Dendritic cell treated with granulocyte-macrophage colony-stimulating factor and Interleukin-4, amounts not matched to agents 40 ng/mL and 50 ng/mL, for 4 days (primary cell): ENCODE results near the gene TMC5.
A peak's percentile ranks its signal among the peaks of the same experiment; 100 is the strongest.

ENCODE experiments used
- H3K27ac Mint-ChIP-seq: one replicate; pipeline ENCODE4 v1.8.0; 2022; ENCODE audit warnings: mild to moderate bottlenecking, mixed read lengths
- H3K27me3 Mint-ChIP-seq: one replicate; pipeline ENCODE4 v1.8.0; 2022; ENCODE audit warnings: mild to moderate bottlenecking, mixed read lengths
- H3K36me3 Mint-ChIP-seq: one replicate; pipeline ENCODE4 v1.8.0; 2022; ENCODE audit warnings: low read depth, mixed read lengths
- H3K4me1 Mint-ChIP-seq: one replicate; pipeline ENCODE4 v1.8.0; 2022; ENCODE audit warnings: low read depth, mixed read lengths
- H3K4me3 Mint-ChIP-seq: one replicate; pipeline ENCODE4 v1.8.0; 2022; ENCODE audit warnings: mild to moderate bottlenecking, moderate library complexity, mixed read lengths
- H3K9me3 Mint-ChIP-seq: one replicate; pipeline ENCODE4 v1.8.0; 2022; ENCODE audit warnings: mixed read lengths
- intact Hi-C: fragments of 100-400 bp; cut with micrococcal nuclease; formaldehyde crosslinking; loops from one replicate; pipeline ENCODE4 v1.15.0; 2022

Gene TMC5

DNA sequence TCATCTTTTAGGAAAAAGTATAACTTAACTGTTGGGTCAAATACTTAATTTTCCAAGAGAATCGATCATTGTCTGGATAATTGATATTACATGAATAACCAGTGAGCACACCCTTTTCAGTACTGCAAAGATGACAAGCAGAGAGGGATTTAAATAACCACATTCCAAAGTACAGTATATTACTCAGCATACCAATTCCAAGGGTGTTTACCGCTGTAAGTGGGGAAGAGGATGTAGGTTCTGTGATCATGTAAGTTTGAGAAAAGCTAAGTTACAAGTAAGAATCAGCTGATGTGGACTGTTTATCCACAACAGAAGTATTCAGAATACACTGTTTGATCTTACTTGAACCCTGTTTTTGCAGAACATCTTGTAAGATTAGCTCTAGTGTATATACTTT lies 98.1 kb downstream of the TMC5 start:
- Mint-ChIP-seq H3K27ac (peak overlapping the region; percentile 51), H3K4me3 (no peak overlapping the region), H3K27me3 (no peaks in the 10 kb centered on the region), H3K36me3 (peaks cover 54% of the 10 kb centered on the region), H3K9me3 (no peaks in the 10 kb centered on the region), H3K4me1 (peaks cover 59% of the 10 kb centered on the region)
- intact Hi-C loops, result no loop called here

- Mint-ChIP-seq H3K4me1 (peaks cover 65% of the 10 kb centered on the region), H3K36me3 (peaks cover 59% of the 10 kb centered on the region), H3K27me3 (no peaks in the 10 kb centered on the region), H3K27ac (peak overlapping the region; percentile 76), H3K9me3 (no peaks in the 10 kb centered on the region), H3K4me3 (no peak overlapping the region)
- intact Hi-C loops, result no loop called here
Measured at GRCh38 chr16:19517424-19518089, 99.9 kb downstream of the TMC5 start.

DNA sequence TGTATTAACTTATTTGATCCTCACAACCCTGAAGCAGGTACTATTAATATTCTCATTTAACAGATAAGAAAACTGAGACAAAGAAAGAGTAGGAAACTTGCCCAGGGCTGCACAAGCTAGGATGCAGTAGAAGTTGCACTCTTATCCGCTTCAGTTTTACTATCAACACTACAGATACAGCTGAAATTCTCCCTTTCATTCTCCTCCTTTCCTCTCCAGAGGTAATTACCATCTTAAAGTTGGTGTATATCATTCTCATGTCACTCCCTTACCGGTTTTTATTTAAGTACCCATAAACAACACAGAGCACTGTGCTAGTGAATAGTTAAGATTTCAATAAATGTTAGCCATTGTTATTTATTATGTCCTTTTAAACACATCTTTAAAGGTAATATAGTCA lies 100.7 kb downstream of the TMC5 start:
- Mint-ChIP-seq H3K4me3 (no peak overlapping the region), H3K27ac (no peak overlapping the region), H3K4me1 (peaks cover 58% of the 10 kb centered on the region)

GRCh38 chr16:19520861-19521331 lies 103.2 kb downstream of the TMC5 start:
- H3K4me3 Mint-ChIP-seq, result peak overlapping the region; percentile 90
- peaks cover 42% of the 10 kb centered on the region for H3K36me3 Mint-ChIP-seq
- no peaks in the 10 kb centered on the region for H3K27me3 Mint-ChIP-seq
- H3K27ac Mint-ChIP-seq, result peak overlapping the region; percentile 96
- H3K9me3 Mint-ChIP-seq, result no peaks in the 10 kb centered on the region
- intact Hi-C loops, result loop anchor here (10.0 kb wide), 1 partner anchor 456 kb away; the partner anchor contains the start of gene COQ7
- peaks cover 58% of the 10 kb centered on the region for H3K4me1 Mint-ChIP-seq

More for the DNA sequence above, 100.7 kb downstream of the TMC5 start:
- Mint-ChIP-seq H3K27me3 (no peaks in the 10 kb centered on the region), H3K9me3 (no peaks in the 10 kb centered on the region), H3K36me3 (peaks cover 50% of the 10 kb centered on the region)
- intact Hi-C loops, result no loop called here

- peaks cover 34% of the 10 kb centered on the region for H3K36me3 Mint-ChIP-seq
- H3K4me1 Mint-ChIP-seq, result peaks cover 55% of the 10 kb centered on the region
Measured at GRCh38 chr16:19521471-19522396, 104.1 kb downstream of the TMC5 start, which contains the start of gene GDE1. Gene GDE1 (minus strand): TSS chr16:19522098. CDS start chr16:19521964, 134 bp downstream.

DNA sequence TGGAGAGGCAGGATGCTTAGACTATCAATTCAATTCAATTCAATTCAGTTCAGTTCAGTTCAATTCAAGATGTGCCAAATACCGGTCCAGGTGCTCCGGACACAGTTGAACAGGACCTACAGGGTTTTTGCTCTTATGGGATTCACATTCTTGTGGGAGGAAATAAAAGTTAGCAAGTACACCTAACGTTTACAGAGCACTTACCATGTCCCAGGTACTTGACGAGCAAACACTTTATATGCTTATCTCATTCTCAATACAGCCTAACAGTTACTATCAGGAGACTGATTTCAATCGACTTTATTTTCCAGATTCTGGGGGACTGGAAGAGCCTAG lies 104.7 kb downstream of the TMC5 start:
- H3K4me1 Mint-ChIP-seq, result peaks cover 49% of the 10 kb centered on the region
- no peak overlapping the region for H3K4me3 Mint-ChIP-seq
- no peaks in the 10 kb centered on the region for H3K9me3 Mint-ChIP-seq
- intact Hi-C loops, result loop anchor here (10.0 kb wide), 1 partner anchor 458 kb away; the partner anchor contains the start of gene COQ7
- H3K27ac Mint-ChIP-seq, result peak overlapping the region; percentile 96
- H3K27me3 Mint-ChIP-seq, result no peaks in the 10 kb centered on the region
- peaks cover 28% of the 10 kb centered on the region for H3K36me3 Mint-ChIP-seq

More at GRCh38 chr16:19521471-19522396, 104.1 kb downstream of the TMC5 start, which contains the start of gene GDE1:
- Mint-ChIP-seq H3K9me3 (no peaks in the 10 kb centered on the region), H3K27me3 (no peaks in the 10 kb centered on the region), H3K4me3 (peak within 1 kb of the TSS; percentile 90), H3K27ac (peak within 1 kb of the TSS; percentile 96)
- intact Hi-C loops, result loop anchor here (10.0 kb wide), 1 partner anchor 457 kb away; the partner anchor contains the start of gene COQ7

- H3K4me1 Mint-ChIP-seq, result peaks cover 45% of the 10 kb centered on the region
- H3K36me3 Mint-ChIP-seq, result peaks cover 24% of the 10 kb centered on the region
- peak overlapping the region; percentile 96 for H3K27ac Mint-ChIP-seq
- H3K4me3 Mint-ChIP-seq, result no peak overlapping the region
- intact Hi-C loops, result loop anchor here (1.0 to 10.0 kb wide), 2 partner anchors 33 to 458 kb away; partner anchors contain the start of genes COQ7 and VPS35L
- no peaks in the 10 kb centered on the region for H3K27me3 Mint-ChIP-seq
- no peaks in the 10 kb centered on the region for H3K9me3 Mint-ChIP-seq
Measured at GRCh38 chr16:19522760-19523159, 105.1 kb downstream of the TMC5 start.

DNA sequence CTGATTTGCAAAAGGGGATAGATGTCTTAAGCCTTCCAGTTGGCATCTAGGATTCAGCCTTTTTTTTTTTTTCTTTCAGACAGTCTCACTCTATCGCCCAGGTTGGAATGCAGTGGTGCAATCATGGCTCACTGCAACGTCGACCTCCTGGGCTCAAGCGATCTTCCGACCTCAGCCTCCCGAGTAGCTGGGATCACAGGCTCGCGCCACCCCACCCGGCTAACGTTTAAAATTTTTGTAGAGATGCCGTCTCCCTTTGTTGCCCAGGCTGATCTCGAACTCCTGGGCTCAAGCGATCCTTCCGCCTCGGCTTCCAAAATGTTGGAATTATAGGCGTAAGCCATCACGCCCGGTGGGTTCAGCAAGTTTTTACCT lies 105.5 kb downstream of the TMC5 start:
- H3K4me1 Mint-ChIP-seq, result peaks cover 45% of the 10 kb centered on the region
- intact Hi-C loops, result loop anchor here (1.0 to 10.0 kb wide), 2 partner anchors 32 to 458 kb away; partner anchors contain the start of genes COQ7 and VPS35L
- no peak overlapping the region for H3K4me3 Mint-ChIP-seq

GRCh38 chr16:19523559-19524355 lies 106.1 kb downstream of the TMC5 start, which contains the start of gene CCP110:
Gene CCP110 (plus strand): TSS chr16:19523942. CDS start chr16:19527882, 3,940 bp downstream.
- H3K36me3 Mint-ChIP-seq, result peaks cover 27% of the 10 kb centered on the region
- H3K27ac Mint-ChIP-seq, result peak within 1 kb of the TSS; percentile 96
- H3K4me1 Mint-ChIP-seq, result peaks cover 40% of the 10 kb centered on the region
- intact Hi-C loops, result loop anchor here (1.0 to 10.0 kb wide), 2 partner anchors 32 to 459 kb away; partner anchors contain the start of genes COQ7 and VPS35L
- no peaks in the 10 kb centered on the region for H3K9me3 Mint-ChIP-seq
- H3K27me3 Mint-ChIP-seq, result no peaks in the 10 kb centered on the region
- peak within 1 kb of the TSS; percentile 89 for H3K4me3 Mint-ChIP-seq

More for the DNA sequence above, 105.5 kb downstream of the TMC5 start:
- H3K27ac Mint-ChIP-seq, result peak overlapping the region; percentile 82
- H3K36me3 Mint-ChIP-seq, result peaks cover 27% of the 10 kb centered on the region
- H3K9me3 Mint-ChIP-seq, result no peaks in the 10 kb centered on the region
- no peaks in the 10 kb centered on the region for H3K27me3 Mint-ChIP-seq

DNA sequence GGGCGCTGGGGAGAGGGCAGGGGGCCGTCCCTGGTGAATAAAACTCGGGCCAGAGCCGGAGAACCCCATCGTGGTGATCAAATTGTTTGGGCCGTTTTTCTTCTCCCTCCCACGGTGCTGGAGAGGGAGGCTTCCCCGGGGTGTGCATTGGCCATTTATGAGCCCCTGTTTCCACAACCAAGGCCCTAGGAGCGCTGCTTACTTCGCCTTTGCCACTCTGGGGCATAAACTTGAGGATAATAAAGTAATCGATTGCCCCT lies 106.6 kb downstream of the TMC5 start:
- peak overlapping the region; percentile 89 for H3K4me3 Mint-ChIP-seq

DNA sequence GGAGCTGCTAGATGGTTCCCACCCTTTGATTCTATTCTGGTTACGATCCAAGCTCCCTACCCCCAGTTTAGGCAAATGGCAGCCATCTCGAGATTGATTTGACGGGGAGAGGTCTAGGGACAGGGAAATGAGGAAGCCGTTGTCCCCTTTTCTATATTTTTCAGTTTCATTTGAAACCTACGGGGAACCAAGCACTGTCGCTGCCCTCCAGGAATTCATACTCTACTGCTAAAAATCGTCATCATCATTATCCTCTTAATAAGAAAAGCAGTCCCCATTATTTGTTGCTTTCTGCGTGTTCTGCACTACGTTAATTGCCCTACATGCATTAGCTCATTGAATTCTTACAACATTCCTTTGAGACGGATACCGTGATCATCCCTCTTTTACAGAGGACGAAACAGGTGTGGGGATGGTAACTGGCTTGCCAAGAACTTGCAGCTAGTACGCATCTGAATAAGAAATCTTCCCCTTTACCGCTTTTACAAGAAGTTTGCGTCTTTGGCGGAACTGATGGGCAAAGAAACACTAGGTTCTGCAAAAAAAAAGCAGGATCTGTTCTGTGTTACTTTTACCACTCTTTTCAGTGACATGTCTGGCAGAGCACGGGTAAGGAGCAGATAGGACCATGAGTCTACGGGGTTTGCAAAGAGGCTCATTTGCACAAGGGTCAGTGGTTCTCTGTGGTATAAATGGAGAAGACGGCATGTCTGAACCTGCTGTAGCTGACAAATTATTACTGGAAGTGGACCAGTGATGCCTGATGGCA lies 107.1 kb downstream of the TMC5 start:
- Mint-ChIP-seq H3K4me1 (peaks cover 36% of the 10 kb centered on the region), H3K27me3 (no peaks in the 10 kb centered on the region), H3K9me3 (no peaks in the 10 kb centered on the region), H3K36me3 (peaks cover 28% of the 10 kb centered on the region), H3K27ac (peak overlapping the region; percentile 82), H3K4me3 (peak overlapping the region; percentile 89)
- intact Hi-C loops, result loop anchor here (10.0 kb wide), 1 partner anchor 460 kb away; the partner anchor contains the start of gene COQ7

More for the DNA sequence above, 106.6 kb downstream of the TMC5 start:
- intact Hi-C loops, result loop anchor here (10.0 kb wide), 1 partner anchor 459 kb away; the partner anchor contains the start of gene COQ7
- Mint-ChIP-seq H3K27me3 (no peaks in the 10 kb centered on the region), H3K4me1 (peaks cover 36% of the 10 kb centered on the region), H3K27ac (peak overlapping the region; percentile 82), H3K36me3 (peaks cover 28% of the 10 kb centered on the region), H3K9me3 (no peaks in the 10 kb centered on the region)

GRCh38 chr16:19525385-19525723 lies 107.7 kb downstream of the TMC5 start:
- H3K4me3 Mint-ChIP-seq, result no peak overlapping the region
- peaks cover 28% of the 10 kb centered on the region for H3K36me3 Mint-ChIP-seq
- peaks cover 34% of the 10 kb centered on the region for H3K4me1 Mint-ChIP-seq
- no peaks in the 10 kb centered on the region for H3K9me3 Mint-ChIP-seq
- peak overlapping the region; percentile 82 for H3K27ac Mint-ChIP-seq
- H3K27me3 Mint-ChIP-seq, result no peaks in the 10 kb centered on the region
- intact Hi-C loops, result loop anchor here (10.0 kb wide), 1 partner anchor 461 kb away; the partner anchor contains the start of gene COQ7
